ENCODE measurements around the gene GUSB. TPM values are rescaled to one million over a fixed set of nuclear protein-coding genes. Genes with fewer than 3 reads are reported as not detected.

Gene GUSB
- total and polyA plus RNA-seq, 2 donors (not counting 1 experiment from before 2014, with no cell fraction given), result 21.8 to 42.6 TPM

DNA sequence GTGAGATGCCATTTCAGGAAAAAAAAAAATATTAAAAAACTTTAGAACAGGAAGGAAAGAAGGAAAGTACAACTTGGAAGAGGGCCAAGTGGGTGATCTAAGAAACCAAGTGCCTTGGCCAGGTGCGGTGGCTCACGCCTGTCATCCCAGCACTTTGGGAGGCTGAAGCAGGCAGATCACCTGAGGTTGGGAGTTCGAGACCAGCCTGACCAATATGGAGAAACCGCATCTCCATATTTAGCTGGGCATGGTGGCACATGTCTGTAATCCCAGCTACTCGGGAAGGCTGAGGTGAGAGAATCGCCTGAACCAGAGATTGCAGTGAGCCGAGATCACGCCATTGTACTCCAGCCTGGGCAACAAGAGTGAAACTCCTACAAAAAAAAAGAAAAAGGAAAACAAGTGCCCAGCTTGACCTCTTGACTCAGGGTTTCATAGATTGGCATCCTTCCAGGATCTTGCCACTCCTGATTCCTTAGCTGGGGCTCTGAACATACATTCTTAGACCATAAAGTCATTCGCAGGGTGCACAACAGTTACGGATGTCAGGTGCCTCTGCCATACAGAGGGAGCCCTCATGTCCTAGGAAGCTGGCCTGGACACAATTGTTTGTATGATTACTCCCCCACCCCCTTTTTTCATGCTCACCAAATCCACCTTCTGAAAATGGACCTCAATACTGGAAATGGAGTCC lies 2.1 kb upstream of the GUSB start:
- TF ChIP-seq EZH2 (IDR thresholded peaks at IDR 0.05; ENCODE audit: low read length, missing control alignments), result no peak
- TF ChIP-seq, protein P1, sequence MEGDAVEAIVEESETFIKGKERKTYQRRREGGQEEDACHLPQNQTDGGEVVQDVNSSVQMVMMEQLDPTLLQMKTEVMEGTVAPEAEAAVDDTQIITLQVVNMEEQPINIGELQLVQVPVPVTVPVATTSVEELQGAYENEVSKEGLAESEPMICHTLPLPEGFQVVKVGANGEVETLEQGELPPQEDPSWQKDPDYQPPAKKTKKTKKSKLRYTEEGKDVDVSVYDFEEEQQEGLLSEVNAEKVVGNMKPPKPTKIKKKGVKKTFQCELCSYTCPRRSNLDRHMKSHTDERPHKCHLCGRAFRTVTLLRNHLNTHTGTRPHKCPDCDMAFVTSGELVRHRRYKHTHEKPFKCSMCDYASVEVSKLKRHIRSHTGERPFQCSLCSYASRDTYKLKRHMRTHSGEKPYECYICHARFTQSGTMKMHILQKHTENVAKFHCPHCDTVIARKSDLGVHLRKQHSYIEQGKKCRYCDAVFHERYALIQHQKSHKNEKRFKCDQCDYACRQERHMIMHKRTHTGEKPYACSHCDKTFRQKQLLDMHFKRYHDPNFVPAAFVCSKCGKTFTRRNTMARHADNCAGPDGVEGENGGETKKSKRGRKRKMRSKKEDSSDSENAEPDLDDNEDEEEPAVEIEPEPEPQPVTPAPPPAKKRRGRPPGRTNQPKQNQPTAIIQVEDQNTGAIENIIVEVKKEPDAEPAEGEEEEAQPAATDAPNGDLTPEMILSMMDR (conservative IDR thresholded peaks at IDR 0.05 in 1 of 2, IDR thresholded peaks at IDR 0.05 in 1 of 2; ENCODE audit: low read depth in 1 of 2, low read length in 2 of 2), result no peak
- no peak overlapping the region for H3K9ac ChIP-seq (ENCODE audit: insufficient read depth, low read length)
- H3K27ac ChIP-seq (ENCODE audit: insufficient read depth, low read length), result no peak overlapping the region
- H3K4me3 ChIP-seq (replicated peaks in 1 of 4; ENCODE audit: control extremely low read depth in 1 of 4, insufficient read depth in 1 of 4, low read depth in 3 of 4, low read length in 4 of 4), result no peak overlapping the region
- H2AFZ ChIP-seq (ENCODE audit: low read length), result no peak overlapping the region
- H3K36me3 ChIP-seq (ENCODE audit: control insufficient read depth, insufficient read depth, low read length), result peaks cover 6% of the 10 kb centered on the region
- peaks cover 6% of the 10 kb centered on the region for H3K4me1 ChIP-seq (ENCODE audit: control insufficient read depth, extremely low read depth, insufficient read depth, low read length)
- H4K20me1 ChIP-seq (ENCODE audit: control insufficient read depth, extremely low read depth, insufficient read depth, low read length), result no peaks in the 10 kb centered on the region
- peaks cover 19% of the 10 kb centered on the region for H3K79me2 ChIP-seq (ENCODE audit: control insufficient read depth, insufficient read depth, low read length)
- H3K9me3 ChIP-seq (ENCODE audit: control insufficient read depth, insufficient read depth, low read depth, low read length), result no peaks in the 10 kb centered on the region
- H3K4me2 ChIP-seq (ENCODE audit: extremely low read depth, insufficient read depth, low read length), result no peak overlapping the region
- H3K27me3 ChIP-seq (ENCODE audit: control insufficient read depth, insufficient read depth, low read length), result no peaks in the 10 kb centered on the region
- DNase-seq (ENCODE audit: low read depth in 2 of 2), result peak in 1 of 2 donors; percentile 10

DNA sequence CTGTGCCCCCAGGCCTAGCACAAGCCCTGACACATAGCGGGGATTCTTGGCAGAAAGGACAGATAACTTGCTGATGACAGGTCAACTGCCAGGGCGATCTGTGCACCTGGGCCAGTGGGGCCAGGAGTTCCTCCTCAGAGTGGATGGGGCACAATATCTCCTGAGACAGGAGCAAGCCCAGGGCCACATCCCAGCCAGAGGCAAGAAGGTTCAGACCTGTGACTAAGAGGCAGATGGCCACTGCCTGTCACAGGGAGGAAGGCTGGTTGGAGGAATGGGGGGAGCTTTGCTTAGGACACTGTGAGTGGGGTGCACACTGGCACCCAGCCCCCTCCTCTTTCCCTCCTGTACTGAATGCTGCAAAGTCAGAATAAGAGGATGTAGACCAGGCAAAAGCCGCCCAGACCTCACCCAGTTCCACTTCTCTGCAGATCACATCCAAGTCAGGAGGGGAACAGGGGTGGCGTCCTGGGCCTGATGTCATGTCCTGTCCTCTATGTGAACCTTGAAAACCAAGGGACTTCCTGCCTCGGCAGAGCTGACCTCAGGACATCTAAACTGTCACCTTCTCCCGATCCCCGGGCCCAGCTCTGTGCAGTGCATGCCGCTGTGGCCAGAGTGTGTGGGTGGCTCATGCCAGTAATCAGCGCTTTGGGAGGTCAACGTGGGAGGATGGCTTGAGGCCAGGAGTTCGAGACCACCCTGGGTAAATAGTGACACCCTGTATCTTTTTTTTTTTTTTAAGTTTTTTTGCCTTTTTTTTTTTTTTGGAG lies 1.3 kb downstream of the GUSB start:
- peak; percentile 8 to 19 for DNase-seq (ENCODE audit: low read depth in 2 of 2)
- TF ChIP-seq, protein P1 (conservative IDR thresholded peaks at IDR 0.05 in 1 of 2, IDR thresholded peaks at IDR 0.05 in 1 of 2; ENCODE audit: low read depth in 1 of 2, low read length in 2 of 2), result no peak
- no peak for TF ChIP-seq EZH2 (IDR thresholded peaks at IDR 0.05; ENCODE audit: low read length, missing control alignments)
- peaks cover 19% of the 10 kb centered on the region for H3K79me2 ChIP-seq (ENCODE audit: control insufficient read depth, insufficient read depth, low read length)
- no peaks in the 10 kb centered on the region for H3K9me3 ChIP-seq (ENCODE audit: control insufficient read depth, insufficient read depth, low read depth, low read length)
- peak overlapping the region; percentile 50 to 89 (median 73) for H3K4me3 ChIP-seq (replicated peaks in 1 of 4; ENCODE audit: control extremely low read depth in 1 of 4, insufficient read depth in 1 of 4, low read depth in 3 of 4, low read length in 4 of 4)
- H3K36me3 ChIP-seq (ENCODE audit: control insufficient read depth, insufficient read depth, low read length), result peaks cover 8% of the 10 kb centered on the region
- peaks cover 6% of the 10 kb centered on the region for H3K4me1 ChIP-seq (ENCODE audit: control insufficient read depth, extremely low read depth, insufficient read depth, low read length)
- H3K4me2 ChIP-seq (ENCODE audit: extremely low read depth, insufficient read depth, low read length), result peak overlapping the region; percentile 83
- H3K27ac ChIP-seq (ENCODE audit: insufficient read depth, low read length), result peak overlapping the region; percentile 53
- H2AFZ ChIP-seq (ENCODE audit: low read length), result peak overlapping the region; percentile 3
- no peaks in the 10 kb centered on the region for H4K20me1 ChIP-seq (ENCODE audit: control insufficient read depth, extremely low read depth, insufficient read depth, low read length)
- peak overlapping the region; percentile 8 for H3K9ac ChIP-seq (ENCODE audit: insufficient read depth, low read length)
- H3K27me3 ChIP-seq (ENCODE audit: control insufficient read depth, insufficient read depth, low read length), result no peaks in the 10 kb centered on the region
